ENCODE data around the gene C1GALT1. TPM values are rescaled to one million over a fixed set of nuclear protein-coding genes. Genes with fewer than 3 reads are reported as not detected.

Gene C1GALT1
- total and polyA plus RNA-seq, 2 experiments from 2014 or later = 58.2 to 203 TPM

GRCh38 chr7:7254908-7255307, 72.6 kb downstream of the C1GALT1 start:
- H3K4me3 ChIP-seq = no peak overlapping the region
- peaks cover 46% of the 10 kb centered on the region for H3K4me1 Mint-ChIP-seq

More at GRCh38 chr7:7254908-7255307, 72.6 kb downstream of the C1GALT1 start:
- Mint-ChIP-seq H3K27me3 (ENCODE audit: insufficient read depth, low read depth, poor library complexity) (no peaks in the 10 kb centered on the region), H3K36me3 (ENCODE audit: low read depth) (peaks cover 4% of the 10 kb centered on the region; the same call in 2 of the 3 replicates), H3K27ac (peak overlapping the region; percentile 21; the same call in 1 of the 2 replicates), H3K4me3 (no peak overlapping the region), H3K9me3 (no peaks in the 10 kb centered on the region)
- Histone ChIP-seq H3K27me3 (ENCODE audit: insufficient read depth) (no peaks in the 10 kb centered on the region), H4K20me1 (replicated peaks; ENCODE audit: insufficient read depth) (no peaks in the 10 kb centered on the region), H3K9me2 (ENCODE audit: insufficient read depth) (no peaks in the 10 kb centered on the region), H3K79me2 (replicated peaks; ENCODE audit: insufficient read depth) (no peaks in the 10 kb centered on the region), H3K4me1 (ENCODE audit: insufficient read depth) (peaks cover 42% of the 10 kb centered on the region), H2AFZ (no peak overlapping the region), H3F3A (replicated peaks; ENCODE audit: low read depth) (no peaks in the 10 kb centered on the region), H3K27ac (ENCODE audit: low read depth) (no peak overlapping the region; the same call in 1 of the 2 replicates), H3K4me2 (no peak overlapping the region), H3K36me3 (ENCODE audit: insufficient read depth) (no peaks in the 10 kb centered on the region)
- DNase-seq (ENCODE audit: low spot score) = no peak
- TF ChIP-seq EZH2phosphoT487 (IDR thresholded peaks at IDR 0.05; ENCODE audit: unreplicated experiment) (no peak), ZNF462 (CRISPR knock-in tag; IDR thresholded peaks at IDR 0.05) (no peak), EZH2 (IDR thresholded peaks at IDR 0.05; ENCODE audit: low read depth, unreplicated experiment) (no peak), JUNB (IDR thresholded peaks at IDR 0.05; ENCODE audit: unreplicated experiment) (no peak), ETS1 (IDR thresholded peaks at IDR 0.05) (no peak), NANOG (IDR thresholded peaks at IDR 0.05; ENCODE audit: borderline replicate concordance) (no peak), STAT1 (IDR thresholded peaks at IDR 0.05; ENCODE audit: unreplicated experiment) (no peak), ZNF331 (CRISPR knock-in tag; IDR thresholded peaks at IDR 0.05; ENCODE audit: low read depth) (no peak), CTCF (conservative IDR thresholded peaks at IDR 0.05; ENCODE audit: low read depth in 2 of 2) (no peak), CREB1 (CRISPR knock-in tag; IDR thresholded peaks at IDR 0.05; ENCODE audit: low read depth) (no peak), ZNF114 (CRISPR knock-in tag; IDR thresholded peaks at IDR 0.05) (no peak), REST (IDR thresholded peaks at IDR 0.05; ENCODE audit: unreplicated experiment) (no peak), POLR2AphosphoS5 (IDR thresholded peaks at IDR 0.05; ENCODE audit: low read depth) (no peak)
- ATAC-seq = no peak; the same call in 2 of the 3 replicates
